G401 (cell line): ENCODE results near the gene RANBP9. TPM values are rescaled to one million over a fixed set of nuclear protein-coding genes. Genes with fewer than 3 reads are reported as not detected.

Experiments used
- DNase-seq: peaks from one replicate; pipeline ENCODE4 v3.0.0-alpha.2; 2015; ENCODE audit warnings: low spot score
- in situ Hi-C: cut with HindIII; loops from 2 replicates; pipeline ENCODE4 v1.10.0; 2016; ENCODE audit warnings: low sequenced_read_pairs, mixed read lengths
- total RNA-seq: library from RNA; depleted of rRNA; stranded (reverse); fragments of >200 nt; shearing (Covaris generic); gene quantifications from 2 replicates; pipeline ENCODE4 v1.2.3, GENCODE V29; 2014; rRNA removed

The RANBP9 gene
- total RNA-seq, 1 experiment from 2014 or later, result 36.3 TPM

DNA sequence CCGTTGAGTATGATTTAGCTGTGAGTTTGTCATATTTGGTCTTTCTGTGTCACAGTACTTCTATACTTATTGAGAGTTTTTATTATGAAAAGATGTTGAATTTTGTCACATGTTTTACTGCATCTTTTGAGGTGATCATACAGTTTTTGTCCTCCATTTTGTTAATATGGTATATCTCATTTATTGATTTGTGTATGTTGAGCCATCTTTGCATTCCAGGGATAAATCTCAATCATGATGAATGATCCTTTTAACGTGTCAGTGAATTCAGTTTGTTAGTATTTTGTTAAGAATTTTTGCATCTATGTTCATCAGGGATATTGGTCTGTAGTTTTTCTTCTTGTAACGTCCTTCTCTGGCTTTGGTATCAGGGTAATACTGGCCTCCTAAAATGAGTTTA, 133.7 kb downstream of the RANBP9 start:
- in situ Hi-C loops, result no loop called here
- no peak for DNase-seq

DNA sequence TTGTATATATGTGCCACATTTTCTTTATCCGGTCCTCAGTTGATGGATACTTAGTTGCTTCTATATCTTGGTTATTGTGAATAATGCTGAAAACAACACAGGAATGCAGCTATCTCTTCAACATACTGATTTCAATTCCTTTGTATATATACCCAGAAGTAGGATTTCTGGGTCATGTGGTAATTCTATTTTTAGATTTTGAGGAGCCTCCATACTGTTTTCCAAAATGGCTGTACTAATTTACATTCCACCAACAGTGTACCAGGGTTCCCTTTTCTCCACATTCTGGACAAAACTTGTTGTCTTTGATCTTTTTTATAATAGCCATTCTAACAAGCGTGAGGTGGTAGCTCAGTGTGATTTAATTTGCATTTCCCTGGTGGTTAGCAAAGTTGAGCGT, 135.6 kb downstream of the RANBP9 start:
- in situ Hi-C loops, result no loop called here
- DNase-seq, result no peak

DNA sequence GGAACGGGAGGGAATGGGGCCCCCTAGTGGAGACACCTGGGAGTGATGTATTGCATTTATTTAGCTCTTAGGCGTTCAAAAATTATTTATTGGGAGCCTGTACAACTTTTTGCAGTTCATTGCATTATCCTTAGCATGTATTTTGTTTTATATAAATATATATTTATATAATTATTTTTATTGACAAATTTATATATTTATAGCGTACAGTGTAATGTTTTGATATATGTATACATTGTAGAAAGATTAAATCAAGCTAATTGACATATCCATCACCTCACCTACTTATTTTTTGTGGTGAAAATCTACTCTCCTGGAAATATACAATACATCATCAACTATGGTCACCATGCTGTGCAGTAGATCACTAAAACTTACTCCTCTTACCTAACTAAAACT, 136.3 kb downstream of the RANBP9 start:
- no peak for DNase-seq
- in situ Hi-C loops, result no loop called here

DNA sequence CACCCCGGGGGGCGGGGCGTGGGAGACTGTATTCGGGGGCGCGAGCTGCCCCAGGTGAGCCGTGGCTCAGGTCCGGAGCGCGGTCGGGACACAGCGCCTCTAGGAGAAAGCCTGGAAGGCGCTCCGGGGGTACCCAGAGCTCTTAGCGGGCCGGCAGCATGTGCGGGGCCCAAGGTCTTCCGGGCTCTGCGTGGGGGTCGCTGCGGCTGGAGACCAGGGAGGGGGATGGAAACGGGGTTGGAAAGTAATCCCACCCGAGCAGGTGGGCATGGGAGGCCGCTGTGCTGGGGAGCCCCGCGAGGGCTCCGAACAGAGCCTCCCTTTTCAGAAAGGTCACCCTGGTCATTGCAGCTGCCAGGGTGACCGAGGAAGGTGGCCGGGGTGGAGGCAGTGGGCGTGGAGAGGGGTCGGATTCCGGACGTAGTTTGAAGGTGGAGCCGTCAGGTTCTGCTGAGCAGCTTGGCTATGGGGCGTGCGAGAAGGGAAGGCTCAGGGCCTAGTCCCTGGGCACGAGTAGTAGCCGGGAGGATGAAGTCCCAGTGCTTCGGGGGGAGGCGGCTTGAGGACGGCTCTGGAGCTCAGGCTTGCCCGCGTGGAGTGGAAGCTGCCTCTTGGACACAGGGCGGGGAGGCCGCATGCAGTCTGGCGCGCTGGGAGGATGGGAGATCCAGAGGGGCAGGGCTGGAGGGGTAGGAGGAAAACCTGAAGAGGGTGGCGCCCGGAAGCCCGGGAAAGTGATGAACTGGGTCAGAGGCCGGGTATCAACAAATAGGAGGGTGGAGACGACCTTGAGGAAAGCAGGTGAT, 136.9 kb downstream of the RANBP9 start, which contains the start of gene SIRT5:
TSS of gene SIRT5 (plus strand) at position 31 of the 806 bp plus-strand sequence. CDS start 9,510 bp downstream, outside the sequence.
- DNase-seq, result peak; percentile 84
- in situ Hi-C loops, result no loop called here

- peak; percentile 89 for DNase-seq
- in situ Hi-C loops, result no loop called here
Observed at GRCh38 chr6:13574149-13574570, 137.5 kb downstream of the RANBP9 start.

DNA sequence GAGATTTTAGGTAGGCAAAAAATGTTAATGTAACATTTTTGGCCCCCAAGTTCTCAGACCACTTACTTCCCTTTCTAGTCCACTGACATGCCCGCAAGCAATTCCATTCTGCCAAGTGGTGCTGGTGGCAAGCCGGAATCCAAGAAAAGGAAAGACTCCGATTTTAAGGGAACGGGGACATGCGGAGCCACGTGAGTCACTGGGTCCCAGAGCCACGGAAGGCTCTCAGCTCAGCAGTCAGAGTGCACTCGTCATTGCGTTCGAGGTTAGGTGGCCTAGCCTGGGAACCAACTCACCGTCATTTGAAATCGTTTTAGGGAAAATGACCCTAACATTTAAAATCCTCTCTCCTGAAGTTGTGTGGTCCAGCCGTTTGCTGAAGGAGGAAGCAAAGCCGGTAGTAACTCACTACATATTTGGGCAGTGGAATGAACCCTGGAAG, 137.9 kb downstream of the RANBP9 start:
- peak; percentile 64 for DNase-seq
- in situ Hi-C loops, result no loop called here

- in situ Hi-C loops, result no loop called here
- DNase-seq, result no peak
Observed at GRCh38 chr6:13572951-13573654, 138.5 kb downstream of the RANBP9 start.

DNA sequence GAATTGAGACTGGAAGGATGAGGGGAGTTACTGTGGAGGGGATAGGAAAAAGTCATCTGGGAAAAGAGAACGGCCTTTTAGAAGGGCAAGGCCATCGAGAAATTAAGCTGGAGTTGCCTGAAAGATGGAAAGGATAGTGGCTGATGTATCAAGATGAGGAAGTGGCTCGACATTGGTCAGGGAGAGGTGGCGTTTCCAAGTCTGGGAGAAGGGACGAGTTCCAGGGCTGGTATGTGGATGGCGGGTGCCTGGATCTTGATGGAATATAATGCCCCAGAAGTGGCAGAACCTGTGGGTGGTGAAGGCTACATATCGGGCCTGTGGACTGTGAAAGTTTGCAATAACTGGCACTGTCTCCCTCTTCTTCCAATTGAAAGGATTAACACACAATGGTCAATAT, 139.4 kb downstream of the RANBP9 start:
- in situ Hi-C loops, result no loop called here
- DNase-seq, result no peak

Other genes starting within 250 kb of the RANBP9 start
- gene GFOD1, start 224.2 kb downstream of the RANBP9 start, total RNA-seq, result not detected in 2 replicates
- gene SIRT5, start 137.2 kb downstream of the RANBP9 start, total RNA-seq, result 9.7 and 13.9 TPM in 2 replicates
- 114 and 117 TPM in 2 replicates for gene NOL7, start 96.5 kb downstream of the RANBP9 start, total RNA-seq
- 28.2 and 28.8 TPM in 2 replicates for gene MCUR1, start 102.7 kb upstream of the RANBP9 start, total RNA-seq
- 0.31 and 1.9 TPM in 2 replicates for gene RNF182, start 213.1 kb upstream of the RANBP9 start, total RNA-seq